IMR-90 (cell line): ENCODE data around the gene IFNA8.
"Not testable (repeated sequence)": the region's sequence is repeated elsewhere in the genome, so short reads cannot be mapped to it uniquely, and the experiment has no call there.

Experiments
- CTCF ChIP-seq: conservative IDR thresholded peaks from 2 replicates; pipeline ENCODE4 v1.5.1; 2012; ENCODE audit warnings: mild to moderate bottlenecking, low read depth, low read length, improper control_type of control experiment
- ELK1 ChIP-seq: fragments of 150-350 bp; IDR thresholded peaks from 2 replicates; pipeline ENCODE4 v1.6.1; 2016; ENCODE audit warnings: low read depth, mild to moderate bottlenecking, low read length, moderate library complexity, borderline replicate concordance
- FOS ChIP-seq: fragments of 150-350 bp; IDR thresholded peaks from 2 replicates; pipeline ENCODE4 v1.6.1; 2016; ENCODE audit warnings: low read depth, low read length
- MAFK ChIP-seq: IDR thresholded peaks from 2 replicates; pipeline ENCODE4 v1.6.1; 2012; ENCODE audit warnings: low read depth, low read length, improper control_type of control experiment
- MAZ ChIP-seq: IDR thresholded peaks from 2 replicates; pipeline ENCODE4 v1.6.1; 2012; ENCODE audit warnings: low read depth, mild to moderate bottlenecking, low read length, improper control_type of control experiment, moderate library complexity, borderline replicate concordance
- MXI1 ChIP-seq: IDR thresholded peaks from 2 replicates; pipeline ENCODE4 v1.6.1; 2012; ENCODE audit warnings: low read depth, mild to moderate bottlenecking, low read length, moderate library complexity, borderline replicate concordance
- POLR2A ChIP-seq: IDR thresholded peaks from 2 replicates; pipeline ENCODE4 v1.6.1; 2012; ENCODE audit warnings: mild to moderate bottlenecking, low read depth, low read length
- RAD21 ChIP-seq: IDR thresholded peaks from 2 replicates; pipeline ENCODE4 v1.6.1; 2012; ENCODE audit warnings: low read length, improper control_type of control experiment
- RCOR1 ChIP-seq: IDR thresholded peaks from 2 replicates; pipeline ENCODE4 v1.6.1; 2012; ENCODE audit warnings: mild to moderate bottlenecking, low read length, improper control_type of control experiment; ENCODE audit not compliant: insufficient replicate concordance
- RFX5 ChIP-seq: IDR thresholded peaks from 2 replicates; pipeline ENCODE4 v1.8.0; 2012; ENCODE audit warnings: low read depth, mild to moderate bottlenecking, low read length, moderate library complexity
- SMC3 ChIP-seq: fragments of 150-350 bp; IDR thresholded peaks from 2 replicates; pipeline ENCODE4 v1.6.1; 2016; ENCODE audit warnings: low read depth, mild to moderate bottlenecking, antibody characterized with exemption, low read length, moderate library complexity
- USF2 ChIP-seq: fragments of 150-350 bp; IDR thresholded peaks from 2 replicates; pipeline ENCODE4 v1.6.1; 2017; ENCODE audit warnings: mild to moderate bottlenecking, antibody characterized with exemption, low read length, low read depth

- TF ChIP-seq CTCF, MAZ, RCOR1, POLR2A, RAD21, SMC3, MAFK, USF2, FOS, MXI1, ELK1, RFX5: not testable (repeated sequence)
Measured at GRCh38 chr9:21449312-21449711, 40.4 kb downstream of the IFNA8 start.
